ENCODE measurements around the gene MPP4.

MPP4 gene

GRCh38 chr2:201630577-201630976, 67.9 kb downstream of the MPP4 start:
- no peak for TF ChIP-seq GATA1 (IDR thresholded peaks at IDR 0.05; ENCODE audit: low read depth, low read length)
- no peak for TF ChIP-seq POLR2A (IDR thresholded peaks at IDR 0.05; ENCODE audit: low read length)
- DNase-seq = no peak

- DNase-seq = no peak
- TF ChIP-seq GATA1 (IDR thresholded peaks at IDR 0.05; ENCODE audit: low read depth, low read length) (no peak), POLR2A (IDR thresholded peaks at IDR 0.05; ENCODE audit: low read length) (no peak)
Observed at GRCh38 chr2:201628545-201628944, 69.9 kb downstream of the MPP4 start.

GRCh38 chr2:201622306-201622970, 76.0 kb downstream of the MPP4 start:
- DNase-seq = no peak
- no peak for TF ChIP-seq GATA1 (IDR thresholded peaks at IDR 0.05; ENCODE audit: low read depth, low read length)
- no peak for TF ChIP-seq POLR2A (IDR thresholded peaks at IDR 0.05; ENCODE audit: low read length)

- no peak for TF ChIP-seq POLR2A (IDR thresholded peaks at IDR 0.05; ENCODE audit: low read length)
- no peak for DNase-seq
Observed at GRCh38 chr2:201621293-201621999, 77.0 kb downstream of the MPP4 start.

GRCh38 chr2:201618744-201619662, 79.4 kb downstream of the MPP4 start:
- no peak for TF ChIP-seq GATA1 (IDR thresholded peaks at IDR 0.05; ENCODE audit: low read depth, low read length)
- TF ChIP-seq POLR2A (IDR thresholded peaks at IDR 0.05; ENCODE audit: low read length) = no peak
- peak; percentile 48 to 60 for DNase-seq

GRCh38 chr2:201608021-201608420, 90.4 kb downstream of the MPP4 start:
- TF ChIP-seq POLR2A (IDR thresholded peaks at IDR 0.05; ENCODE audit: low read length) = no peak
- no peak for TF ChIP-seq GATA1 (IDR thresholded peaks at IDR 0.05; ENCODE audit: low read depth, low read length)
- no peak for DNase-seq

- no peak for DNase-seq
Observed at GRCh38 chr2:201607568-201607967, 90.9 kb downstream of the MPP4 start.

GRCh38 chr2:201600906-201601305, 97.5 kb downstream of the MPP4 start:
- no peak for TF ChIP-seq POLR2A (IDR thresholded peaks at IDR 0.05; ENCODE audit: low read length)
- no peak for TF ChIP-seq GATA1 (IDR thresholded peaks at IDR 0.05; ENCODE audit: low read depth, low read length)
- no peak for DNase-seq

More at GRCh38 chr2:201607568-201607967, 90.9 kb downstream of the MPP4 start:
- TF ChIP-seq GATA1 (IDR thresholded peaks at IDR 0.05; ENCODE audit: low read depth, low read length) = no peak
- TF ChIP-seq POLR2A (IDR thresholded peaks at IDR 0.05; ENCODE audit: low read length) = no peak

GRCh38 chr2:201597397-201597796, 101.0 kb downstream of the MPP4 start:
- no peak for TF ChIP-seq GATA1 (IDR thresholded peaks at IDR 0.05; ENCODE audit: low read depth, low read length)
- no peak for TF ChIP-seq POLR2A (IDR thresholded peaks at IDR 0.05; ENCODE audit: low read length)
- no peak for DNase-seq

Data from erythroblast (primary cell).